ENCODE measurements around the gene PIK3IP1. TPM values are rescaled to one million over a fixed set of nuclear protein-coding genes. Genes with fewer than 3 reads are reported as not detected.

PIK3IP1 gene
- total and polyA plus RNA-seq, 10 of the 15 experiments (the other 5 are each of a cell fraction or from before 2014, with no cell fraction given), result 0.77 to 6.5 (median 3.0) TPM

DNA sequence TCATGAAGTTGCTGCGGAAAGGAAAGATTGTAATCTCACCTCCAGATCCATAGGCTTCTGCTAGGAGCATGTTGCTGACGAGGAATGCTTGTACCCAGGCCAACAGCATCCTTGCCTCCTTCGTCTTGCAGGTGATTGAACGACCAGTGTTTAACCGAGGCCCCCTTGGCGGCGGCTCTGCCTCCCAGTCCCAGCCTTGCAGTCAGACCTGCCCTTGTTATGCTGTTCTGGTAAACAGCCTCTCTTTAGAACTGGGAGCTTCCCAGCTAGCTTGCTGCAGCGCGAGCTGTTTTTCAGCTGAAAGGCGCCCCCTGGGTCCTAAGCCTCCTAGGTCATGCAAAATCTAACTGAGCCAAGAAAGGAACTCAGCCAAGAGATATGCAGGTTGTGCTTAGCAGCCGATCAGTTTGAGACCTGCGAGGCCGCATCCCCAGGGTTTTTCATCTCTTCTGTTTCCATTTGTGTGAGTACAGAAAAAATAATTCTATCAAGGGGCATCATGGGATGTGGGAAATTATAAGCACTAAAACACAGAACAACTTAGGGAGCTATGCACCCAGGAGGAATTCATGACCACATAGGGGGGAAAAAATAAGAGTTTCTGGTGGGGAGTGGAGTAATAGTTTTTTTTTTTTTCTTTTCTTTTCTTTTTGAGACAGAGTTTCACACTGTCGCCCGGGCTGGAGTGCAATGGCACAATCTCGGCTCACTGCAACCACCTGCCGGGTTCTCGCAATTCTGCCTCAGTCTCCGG, at the start of gene PIK3IP1 (continued):
- TF ChIP-seq CUX1 (IDR thresholded peaks at IDR 0.05; ENCODE audit: insufficient replicate concordance, low read depth, low read length) (no peak), NFXL1 (IDR thresholded peaks at IDR 0.05; ENCODE audit: borderline replicate concordance) (no peak), TBL1XR1 (IDR thresholded peaks at IDR 0.05; ENCODE audit: low read depth, low read length) (no peak), EGR1 (IDR thresholded peaks at IDR 0.05; ENCODE audit: borderline replicate concordance in 1 of 2, low read depth in 2 of 2, low read length in 2 of 2) (no peak), MYC (IDR thresholded peaks at IDR 0.05; ENCODE audit: insufficient read depth, insufficient read length, insufficient replicate concordance, low read length, severe bottlenecking) (no peak), CBFB (IDR thresholded peaks at IDR 0.05; ENCODE audit: low read depth) (no peak), TCF3 (IDR thresholded peaks at IDR 0.05; ENCODE audit: borderline replicate concordance, insufficient read depth, low read depth, low read length) (no peak), PML (IDR thresholded peaks at IDR 0.05; ENCODE audit: low read length) (no peak), JUNB (IDR thresholded peaks at IDR 0.05) (no peak), CHD4 (IDR thresholded peaks at IDR 0.05) (no peak), FOS (IDR thresholded peaks at IDR 0.05; ENCODE audit: borderline replicate concordance, extremely low read depth, insufficient read length) (no peak), CEBPZ (IDR thresholded peaks at IDR 0.05; ENCODE audit: low read depth, low read length) (no peak), MYB (IDR thresholded peaks at IDR 0.05; ENCODE audit: borderline replicate concordance, low read depth, low read length) (no peak), ZNF687 (IDR thresholded peaks at IDR 0.05) (0 out of 2 replicates have a peak, but pooled peaks have one; percentile 14)
- TF ChIP-seq, protein P1, sequence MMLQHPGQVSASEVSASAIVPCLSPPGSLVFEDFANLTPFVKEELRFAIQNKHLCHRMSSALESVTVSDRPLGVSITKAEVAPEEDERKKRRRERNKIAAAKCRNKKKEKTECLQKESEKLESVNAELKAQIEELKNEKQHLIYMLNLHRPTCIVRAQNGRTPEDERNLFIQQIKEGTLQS (IDR thresholded peaks at IDR 0.05; ENCODE audit: borderline replicate concordance, extremely low read depth, low read depth, low read length), result no peak

Measured in GM12878 (cell line).